ENCODE measurements around the gene CDO1. TPM values are rescaled to one million over a fixed set of nuclear protein-coding genes. Genes with fewer than 3 reads are reported as not detected.

The CDO1 gene
- total and polyA plus RNA-seq, 2 of the 8 experiments (the other 6 are each of a cell fraction or from before 2014, with no cell fraction given): 26.1 to 29.5 TPM

DNA sequence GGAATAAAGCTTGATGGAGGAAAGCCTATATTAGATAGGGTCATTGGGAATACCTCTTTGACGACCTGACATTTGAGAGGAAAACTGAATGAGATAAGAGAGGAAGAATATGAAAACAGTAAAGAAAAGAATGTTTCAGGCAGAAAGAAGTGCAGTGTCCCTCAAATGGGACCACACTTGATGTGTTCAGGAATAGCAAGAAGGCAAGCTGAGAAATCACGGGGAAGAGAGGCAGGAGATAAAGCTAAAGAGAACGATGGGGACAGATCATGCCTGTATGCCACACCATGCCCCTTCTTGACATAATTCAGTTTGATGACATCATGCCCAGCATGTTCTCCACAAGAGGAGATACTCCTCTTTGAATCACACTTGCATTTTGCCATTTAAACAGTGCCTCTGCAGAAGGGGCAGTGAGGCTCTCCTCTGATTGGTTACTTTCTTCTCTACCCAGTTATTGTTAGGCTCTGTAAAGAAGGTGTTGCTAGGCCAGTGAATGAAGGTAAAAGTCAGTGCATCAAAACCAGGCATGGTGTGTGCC, 32.9 kb upstream of the CDO1 start:
- Histone ChIP-seq H3K4ac (replicated peaks; ENCODE audit: insufficient read length, low read depth, low read length) (no peak overlapping the region), H3K9ac (replicated peaks in 1 of 4; ENCODE audit: extremely low read depth in 1 of 4, low read depth in 3 of 4, low read length in 3 of 4) (no peak overlapping the region), H2AFZ (ENCODE audit: low read length) (no peak overlapping the region), H3K23ac (ENCODE audit: insufficient read length) (no peak overlapping the region), H3K56ac (replicated peaks; ENCODE audit: insufficient read length, low read depth, low read length) (no peak overlapping the region), H4K20me1 (replicated peaks in 1 of 2; ENCODE audit: control insufficient read depth in 1 of 2, insufficient read depth in 2 of 2, low read length in 2 of 2) (peaks cover 0 to 2% of the 10 kb centered on the region in 2 experiments), H2AK5ac (ENCODE audit: low read depth, low read length) (no peak overlapping the region), H3K27ac (ENCODE audit: low read depth, low read length) (no peak overlapping the region), H2BK12ac (ENCODE audit: low read depth, low read length) (no peak overlapping the region), H2BK120ac (replicated peaks; ENCODE audit: low read depth, low read length) (no peak overlapping the region), H4K91ac (replicated peaks; ENCODE audit: insufficient read length, low read length) (no peak overlapping the region), H3K23me2 (ENCODE audit: low read depth, low read length) (no peaks in the 10 kb centered on the region), H3K18ac (ENCODE audit: extremely low read depth, low read length) (no peak overlapping the region), H3K9me3 (ENCODE audit: insufficient read depth in 2 of 2, low read depth in 1 of 2, low read length in 1 of 2) (peaks cover 0 to 8% of the 10 kb centered on the region in 2 experiments; a peak in 1 of 4 replicates), H3K27me3 (replicated peaks in 1 of 4; ENCODE audit: control insufficient read depth in 3 of 4, extremely low read depth in 1 of 4, insufficient read depth in 3 of 4, low read length in 3 of 4) (no peaks in the 10 kb centered on the region), H2BK20ac (ENCODE audit: low read length) (no peak overlapping the region), H2BK15ac (ENCODE audit: low read length) (no peak overlapping the region), H2BK5ac (ENCODE audit: low read depth, low read length) (no peak overlapping the region), H3K36me3 (ENCODE audit: control insufficient read depth in 2 of 4, insufficient read depth in 4 of 4, low read length in 3 of 4) (no peaks in the 10 kb centered on the region), H3K14ac (ENCODE audit: insufficient read length) (no peak overlapping the region), H3K79me2 (ENCODE audit: control insufficient read depth in 1 of 2, insufficient read depth in 2 of 2, low read length in 2 of 2) (peaks cover 2 to 91% of the 10 kb centered on the region in 2 experiments; a peak in 3 of 4 replicates), H3K4me2 (ENCODE audit: insufficient read depth in 1 of 2, low read depth in 2 of 2, low read length in 2 of 2) (no peak overlapping the region), H3K79me1 (ENCODE audit: low read depth, low read length) (peaks cover 2% of the 10 kb centered on the region; the same call in 1 of the 2 replicates), H4K5ac (ENCODE audit: insufficient read length, low read depth, low read length) (no peak overlapping the region), H3K4me1 (replicated peaks in 1 of 4; ENCODE audit: control insufficient read depth in 3 of 4, insufficient read depth in 4 of 4, low read length in 3 of 4) (peaks cover 0 to 5% (median 1%) of the 10 kb centered on the region in 4 experiments; a peak in 2 of 7 replicates), H4K8ac (ENCODE audit: extremely low read depth, insufficient read depth, low read length) (no peak overlapping the region), H3K4me3 (ENCODE audit: extremely low read depth in 1 of 4, insufficient read depth in 2 of 4, low read depth in 3 of 4, low read length in 4 of 4) (no peak overlapping the region)
- WGBS, 2 experiments (ENCODE audit: extremely low coverage in 1 of 2, insufficient coverage in 1 of 2, insufficient read length in 1 of 2, insufficient replicate concordance in 2 of 2, low coverage in 1 of 2, low lambda C conversion rate in 2 of 2, missing lambda C conversion rate in 1 of 2): 86% methylated on average over 3 of the region's 3 CpGs; no CpG with 5 or more reads in 1 of the 2 experiments
- no peak for DNase-seq (ENCODE audit: low read depth in 1 of 2, low spot score in 2 of 2)
- ChIA-PET CTCF (ENCODE audit: partially characterized antibody) (interaction anchor here (0.7 to 1.8 kb wide), 2 partner anchors 9 to 218 kb away, joined by 3 to 9 read pairs; no protein-coding TSS in a partner anchor), POLR2A (ENCODE audit: partially characterized antibody) (interaction anchor here (1.2 kb wide), 1 partner anchor 82 kb away, joined by 3 read pairs; no protein-coding TSS in a partner anchor)
- FAIRE-seq: no peak
- no peak for TF ChIP-seq CHD1 (IDR thresholded peaks at IDR 0.05; ENCODE audit: low read depth, low read length)
- no peak for TF ChIP-seq JUND (IDR thresholded peaks at IDR 0.05; ENCODE audit: low read length)
- TF ChIP-seq EGR1 (IDR thresholded peaks at IDR 0.05; ENCODE audit: borderline replicate concordance, low read depth, low read length): no peak
- no peak for TF ChIP-seq SP2 (IDR thresholded peaks at IDR 0.05; ENCODE audit: low read length)
